IMR-90 (cell line): ENCODE results near the gene SERF2. TPM values are rescaled to one million over a fixed set of nuclear protein-coding genes. Genes with fewer than 3 reads are reported as not detected.

Source experiments
- ATAC-seq: fragments of 200-7000 bp; cut with Tn5 transposase; 2 replicates; pipeline ENCODE4 v1.9.1; 2020; ENCODE audit warnings: low read depth, mild to moderate bottlenecking, moderate library complexity
- BruUV-seq: library from RNA; stranded (reverse); fragments of 400-500 nt; replicated peaks from 2 replicates; lab custom pipeline; 2021; lab: Mats Ljungman, UMichigan
- CTCF ChIA-PET: fragments of 300-600 bp; formaldehyde crosslinking; extraction: SDS; loops from one replicate; lab custom pipeline; 2021; ENCODE audit warnings: antibody characterized with exemption; lab: Yijun Ruan, JAX
- POLR2A ChIA-PET: fragments of 300-600 bp; sonication (Branson Sonifier 250); formaldehyde crosslinking; loops from one replicate; lab custom pipeline; 2022; ENCODE audit warnings: antibody characterized with exemption; ENCODE audit not compliant: unreplicated experiment; lab: Charles Lee
- DNase-seq: peaks from one replicate; pipeline ENCODE4 v3.0.0; 2013
- H2AFZ ChIP-seq: replicated peaks from 2 replicates; pipeline ENCODE3; 2013; ENCODE audit warnings: low read length, mild to moderate bottlenecking; ENCODE audit not compliant: poor library complexity
- H2AK5ac ChIP-seq: 2 replicates; pipeline ENCODE4 v1.6.1; 2013; ENCODE audit warnings: low read depth, low read length, inconsistent platforms
- H2AK9ac ChIP-seq: replicated peaks from 2 replicates; pipeline ENCODE3; 2013; ENCODE audit warnings: mild to moderate bottlenecking, low read depth, low read length, moderate library complexity; ENCODE audit not compliant: poor library complexity
- H2BK120ac ChIP-seq: 2 replicates; pipeline ENCODE4 v1.6.1; 2013; ENCODE audit warnings: low read depth, low read length, inconsistent platforms
- H2BK15ac ChIP-seq: 3 replicates; pipeline ENCODE4 v1.6.1; 2013; ENCODE audit warnings: low read depth, low read length, inconsistent platforms
- H2BK20ac ChIP-seq: 2 replicates; pipeline ENCODE4 v1.6.1; 2013; ENCODE audit warnings: low read depth, mild to moderate bottlenecking, inconsistent platforms, low read length, moderate library complexity
- H2BK5ac ChIP-seq: 2 replicates; pipeline ENCODE4 v1.6.1; 2013; ENCODE audit warnings: mild to moderate bottlenecking, low read depth, low read length, inconsistent platforms; ENCODE audit not compliant: poor library complexity, severe bottlenecking
- H3K14ac ChIP-seq: replicated peaks from 2 replicates; pipeline ENCODE4 v1.6.1; 2013; ENCODE audit warnings: low read depth, low read length, inconsistent platforms
- H3K18ac ChIP-seq: 2 replicates; pipeline ENCODE4 v1.6.1; 2013; ENCODE audit warnings: low read depth, low read length, control low read depth
- H3K23ac ChIP-seq: 2 replicates; pipeline ENCODE4 v1.6.1; 2013; ENCODE audit warnings: low read depth, low read length, inconsistent platforms
- H3K27ac ChIP-seq: 2 replicates; pipeline ENCODE4 v1.5.1; 2013; ENCODE audit warnings: mild to moderate bottlenecking, control low read depth, low read length; ENCODE audit not compliant: insufficient read depth
- H3K27me3 ChIP-seq: 2 replicates; pipeline ENCODE4 v1.6.1; 2013; ENCODE audit warnings: low read length; ENCODE audit not compliant: control insufficient read depth, insufficient read depth
- H3K36me3 ChIP-seq: 2 replicates; pipeline ENCODE4 v1.6.1; 2013; ENCODE audit warnings: low read length, mixed read lengths; ENCODE audit not compliant: control insufficient read depth, insufficient read depth
- H3K4ac ChIP-seq: 2 replicates; pipeline ENCODE4 v1.6.1; 2013; ENCODE audit warnings: low read depth, low read length, inconsistent platforms
- H3K4me1 ChIP-seq: 2 replicates; pipeline ENCODE4 v1.6.1; 2013; ENCODE audit warnings: low read length, mixed read lengths; ENCODE audit not compliant: control insufficient read depth, insufficient read depth
- H3K4me2 ChIP-seq: 2 replicates; pipeline ENCODE4 v1.6.1; 2013; ENCODE audit warnings: low read depth, mild to moderate bottlenecking, control low read depth, low read length, moderate library complexity
- H3K4me3 ChIP-seq: 2 replicates; pipeline ENCODE4 v1.5.1; 2013; ENCODE audit warnings: low read depth, mild to moderate bottlenecking, control low read depth, low read length, moderate library complexity; ENCODE audit not compliant: insufficient read depth
- H3K56ac ChIP-seq: 2 replicates; pipeline ENCODE4 v1.6.1; 2013; ENCODE audit warnings: low read length, inconsistent platforms; ENCODE audit not compliant: insufficient read depth; ENCODE audit errors: extremely low read depth
- H3K79me1 ChIP-seq, 2 experiments: 2 replicates each; pipeline ENCODE4 v1.6.1; 2013; ENCODE audit warnings: low read length in 2 of 2, inconsistent platforms in 1 of 2, low read depth in 1 of 2
- H3K9ac ChIP-seq: 2 replicates; pipeline ENCODE4 v1.6.1; 2013; ENCODE audit warnings: low read depth, low read length, control low read depth
- H3K9me1 ChIP-seq: 2 replicates; pipeline ENCODE4 v1.6.1; 2013; ENCODE audit warnings: low read length, inconsistent platforms; ENCODE audit not compliant: insufficient read depth
- H3K9me3 ChIP-seq: 2 replicates; pipeline ENCODE4 v1.6.1; 2013; ENCODE audit warnings: low read length; ENCODE audit not compliant: control insufficient read depth, insufficient read depth
- H4K20me1 ChIP-seq: 2 replicates; pipeline ENCODE4 v1.6.1; 2013; ENCODE audit warnings: low read length, inconsistent platforms; ENCODE audit not compliant: insufficient read depth
- H4K5ac ChIP-seq: 2 replicates; pipeline ENCODE4 v1.6.1; 2013; ENCODE audit warnings: mild to moderate bottlenecking, low read depth, low read length, control low read depth
- H4K8ac ChIP-seq, 2 experiments: 2 replicates each; pipeline ENCODE4 v1.6.1; 2013; ENCODE audit warnings: low read depth in 2 of 2, low read length in 2 of 2, control low read depth in 1 of 2, inconsistent platforms in 1 of 2
- H4K91ac ChIP-seq: 2 replicates; pipeline ENCODE4 v1.6.1; 2013; ENCODE audit warnings: low read depth, low read length, inconsistent platforms; ENCODE audit not compliant: insufficient read depth
- FOS ChIP-seq: fragments of 150-350 bp; IDR thresholded peaks from 2 replicates; pipeline ENCODE4 v1.6.1; 2016; ENCODE audit warnings: low read depth, low read length
- MAFK ChIP-seq: IDR thresholded peaks from 2 replicates; pipeline ENCODE4 v1.6.1; 2012; ENCODE audit warnings: low read depth, low read length, improper control_type of control experiment
- MAZ ChIP-seq: IDR thresholded peaks from 2 replicates; pipeline ENCODE4 v1.6.1; 2012; ENCODE audit warnings: low read depth, mild to moderate bottlenecking, low read length, improper control_type of control experiment, moderate library complexity, borderline replicate concordance
- WGBS, 2 experiments: methylation state at CpG; one replicate each; pipeline versions ENCODE4 v1.1.5 to v1.1.7; 2013; ENCODE audit warnings: missing lambda C conversion rate in 2 of 2; ENCODE audit not compliant: insufficient read length in 1 of 2; ENCODE audit errors: extremely low coverage in 2 of 2; 5-methylcytosine and 5-hydroxymethylcytosine counted together
- dilution Hi-C: fragments of 300-500 bp; cut with HindIII; formaldehyde crosslinking; loops from one replicate; pipeline ENCODE4 v1.14.3; 2018; ENCODE audit warnings: low sequenced_read_pairs; ENCODE audit not compliant: unreplicated experiment
- in situ Hi-C: fragments of 300-500 bp; cut with MboI; formaldehyde crosslinking; loops from 3 replicates; pipeline ENCODE4 v1.14.3; 2019; ENCODE audit warnings: low sequenced_read_pairs, inconsistent platforms, mixed read lengths
- intact Hi-C: fragments of 100-400 bp; cut with micrococcal nuclease; formaldehyde crosslinking; loops from 2 replicates; pipeline ENCODE4 v1.10.0; 2022
- polyA plus RNA-seq, 3 experiments: library from polyadenylated mRNA; depleted of rRNA; stranded (reverse); fragments of >200 nt; gene quantifications; 2 replicates each; pipeline ENCODE4 v1.2.3, GENCODE V29; 2012; ENCODE audit warnings: low replicate concordance in 1 of 3
- total RNA-seq: library from RNA; depleted of rRNA; stranded (reverse); fragments of >200 nt; gene quantifications from 2 replicates; pipeline ENCODE4 v1.2.3, GENCODE V29; 2012

Gene SERF2
- total and polyA plus RNA-seq, 2 of the 4 experiments (the other 2 are of a cell fraction), result 526 to 2,187 TPM

- Histone ChIP-seq H4K20me1 (peaks cover 47% of the 10 kb centered on the region), H2BK20ac (no peak overlapping the region), H2BK15ac (no peak overlapping the region), H3K4me2 (no peak overlapping the region), H3K14ac (0 out of 2 replicates have a peak overlapping the region, but pooled peaks have one; percentile 24), H3K9me1 (peaks cover 33% of the 10 kb centered on the region), H3K27me3 (no peaks in the 10 kb centered on the region), H3K56ac (no peak overlapping the region), H2BK120ac (no peak overlapping the region), H4K5ac (no peak overlapping the region), H3K27ac (no peak overlapping the region), H3K9me3 (no peaks in the 10 kb centered on the region), H2AK9ac (no peak overlapping the region), H2AFZ (peak overlapping the region; percentile 14), H3K23ac (peak overlapping the region; percentile 64; the same call in 1 of the 2 replicates), H3K9ac (no peak overlapping the region), H4K8ac (no peak overlapping the region; a peak in 1 of 4 replicates), H3K4me1 (peaks cover 23% of the 10 kb centered on the region), H3K79me1 (peaks cover 31 to 72% of the 10 kb centered on the region in 2 experiments), H3K36me3 (peaks cover 54% of the 10 kb centered on the region), H4K91ac (no peak overlapping the region), H2AK5ac (no peak overlapping the region), H3K4ac (no peak overlapping the region), H3K4me3 (no peak overlapping the region), H2BK5ac (no peak overlapping the region), H3K18ac (no peak overlapping the region)
- intact Hi-C loops (no loop called here), in situ Hi-C loops (no loop called here), dilution Hi-C loops (no loop called here)
- DNase-seq, result no peak
- no TSS peak for BruUV-seq
- ATAC-seq, result no peak
- ChIA-PET CTCF (no interaction called here), POLR2A (interaction anchor here (0.8 to 1.0 kb wide), 2 partner anchors 11 to 49 kb away, joined by 3 to 4 read pairs; partner anchors contain the start of gene PDIA3)
- TF ChIP-seq MAFK (no peak), MAZ (no peak), FOS (no peak)
- no CpG with 5 or more reads among the region's 2 CpGs for WGBS, 2 experiments
Measured at GRCh38 chr15:43795197-43795596, 3.1 kb downstream of the SERF2 start.
